Ascending aorta (tissue), 2 donors: Measurements from ENCODE around the gene C2orf66. TPM values are rescaled to one million over a fixed set of nuclear protein-coding genes. Genes with fewer than 3 reads are reported as not detected.

ENCODE experiments used
- DNase-seq, 2 donors: peaks; one replicate each; pipeline ENCODE4 v3.0.0-alpha.2; 2019; ENCODE audit warnings: low spot score in 2 of 2
- H3K27ac ChIP-seq, 2 donors: fragments of 200-600 bp; sonication (generic); one replicate each; pipeline ENCODE4 v1.5.1; 2016 to 2017; ENCODE audit warnings: mild to moderate bottlenecking in 1 of 2
- H3K27me3 ChIP-seq: fragments of 200-600 bp; sonication (generic); one replicate; pipeline ENCODE4 v1.5.1; 2017
- H3K36me3 ChIP-seq, 2 donors: fragments of 200-600 bp; sonication (generic); one replicate each; pipeline ENCODE4 v1.5.1; 2016
- H3K4me1 ChIP-seq, 2 donors: fragments of 200-600 bp; sonication (generic); one replicate each; pipeline ENCODE4 v1.5.1; 2016 to 2017; ENCODE audit warnings: mild to moderate bottlenecking in 1 of 2
- H3K4me3 ChIP-seq, 2 donors: fragments of 200-600 bp; sonication (generic); one replicate each; pipeline ENCODE4 v1.5.1; 2016 to 2017; ENCODE audit warnings: mild to moderate bottlenecking in 1 of 2
- H3K9me3 ChIP-seq, 2 donors: fragments of 200-600 bp; sonication (generic); one replicate each; pipeline ENCODE4 v1.5.1; 2016
- intact Hi-C: fragments of 100-400 bp; cut with DNase I; formaldehyde crosslinking; loops from one replicate; pipeline ENCODE4 v1.15.1; 2023
- total RNA-seq: library from RNA; depleted of rRNA; stranded (reverse); fragments of >200 nt; gene quantifications from one replicate; pipeline ENCODE4 v1.1.0, GENCODE V29; 2016
- TF ChIP-seq, protein P1 (sequence below), 3 experiments: fragments of 200-600 bp in 2 of 3; fragments of 450-650 bp in 1 of 3; sonication (generic) in 2 of 3; IDR thresholded peaks; one replicate each; pipeline ENCODE4 v1.5.1; 2016 to 2019; ENCODE audit warnings: antibody characterized with exemption in 3 of 3, mild to moderate bottlenecking in 1 of 3, moderate library complexity in 1 of 3

Gene C2orf66
- not detected for total RNA-seq

DNA sequence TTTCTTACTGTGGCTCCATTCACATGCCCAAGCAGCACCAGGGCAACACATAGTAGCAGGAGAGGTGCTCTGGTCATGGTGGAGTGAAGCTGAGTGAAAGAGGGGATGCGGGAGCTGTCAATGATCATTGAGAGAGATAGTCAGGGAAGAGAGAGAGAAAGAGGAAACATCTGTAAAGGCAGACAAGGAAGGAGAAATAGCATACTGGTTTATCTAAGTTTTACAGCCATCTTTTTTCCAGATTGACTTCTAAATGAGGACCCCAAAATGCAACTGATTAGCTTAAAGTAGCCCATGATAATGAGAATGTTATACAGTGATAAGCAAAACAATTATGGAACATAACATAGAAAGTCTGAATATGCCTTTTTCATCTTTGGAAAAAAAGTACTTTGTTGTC, at the start of gene C2orf66:
C2orf66 (minus strand) TSS at position 96 of the 400 bp plus-strand sequence; CDS start at position 77, 19 bp downstream.
- H3K36me3 ChIP-seq: no peaks in the 10 kb centered on the region
- TF ChIP-seq, protein P1, sequence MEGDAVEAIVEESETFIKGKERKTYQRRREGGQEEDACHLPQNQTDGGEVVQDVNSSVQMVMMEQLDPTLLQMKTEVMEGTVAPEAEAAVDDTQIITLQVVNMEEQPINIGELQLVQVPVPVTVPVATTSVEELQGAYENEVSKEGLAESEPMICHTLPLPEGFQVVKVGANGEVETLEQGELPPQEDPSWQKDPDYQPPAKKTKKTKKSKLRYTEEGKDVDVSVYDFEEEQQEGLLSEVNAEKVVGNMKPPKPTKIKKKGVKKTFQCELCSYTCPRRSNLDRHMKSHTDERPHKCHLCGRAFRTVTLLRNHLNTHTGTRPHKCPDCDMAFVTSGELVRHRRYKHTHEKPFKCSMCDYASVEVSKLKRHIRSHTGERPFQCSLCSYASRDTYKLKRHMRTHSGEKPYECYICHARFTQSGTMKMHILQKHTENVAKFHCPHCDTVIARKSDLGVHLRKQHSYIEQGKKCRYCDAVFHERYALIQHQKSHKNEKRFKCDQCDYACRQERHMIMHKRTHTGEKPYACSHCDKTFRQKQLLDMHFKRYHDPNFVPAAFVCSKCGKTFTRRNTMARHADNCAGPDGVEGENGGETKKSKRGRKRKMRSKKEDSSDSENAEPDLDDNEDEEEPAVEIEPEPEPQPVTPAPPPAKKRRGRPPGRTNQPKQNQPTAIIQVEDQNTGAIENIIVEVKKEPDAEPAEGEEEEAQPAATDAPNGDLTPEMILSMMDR (IDR thresholded peaks at IDR 0.05): no peak
- intact Hi-C loops: no loop called here

DNA sequence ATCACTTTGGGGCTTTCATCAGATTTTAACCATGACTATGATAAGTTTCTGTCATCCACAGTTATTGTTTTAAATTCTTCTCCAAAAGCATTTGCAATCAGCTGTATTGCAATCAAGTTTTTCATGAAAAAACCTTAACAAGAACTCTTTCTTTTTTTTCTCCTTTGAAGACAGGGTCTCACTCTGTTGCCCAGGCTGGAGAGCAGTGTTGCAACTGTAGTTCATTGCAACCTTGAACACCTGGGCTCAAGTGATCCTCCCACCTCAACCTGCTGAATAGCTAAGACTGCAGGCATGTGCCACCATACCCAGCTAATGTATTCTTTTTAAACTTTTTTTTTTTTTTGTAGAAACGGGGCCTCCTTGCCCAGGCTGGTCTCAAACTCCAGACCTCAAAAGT, 45.5 kb upstream of the C2orf66 start:
- Histone ChIP-seq H3K9me3 (peaks cover 0 to 10% of the 10 kb centered on the region in 2 donors), H3K27me3 (no peaks in the 10 kb centered on the region), H3K27ac (no peak overlapping the region), H3K4me3 (no peak overlapping the region), H3K4me1 (no peaks in the 10 kb centered on the region), H3K36me3 (peaks cover 0 to under 1% of the 10 kb centered on the region in 2 donors)
- intact Hi-C loops: no loop called here
- DNase-seq: no peak
- TF ChIP-seq, protein P1 (IDR thresholded peaks at IDR 0.05): no peak

More for the DNA sequence above, at the start of gene C2orf66:
- no peak within 1 kb of the TSS for H3K4me3 ChIP-seq
- no peak for DNase-seq
- H3K27me3 ChIP-seq: no peaks in the 10 kb centered on the region
- H3K27ac ChIP-seq: no peak within 1 kb of the TSS
- no peaks in the 10 kb centered on the region for H3K9me3 ChIP-seq
- H3K4me1 ChIP-seq: no peaks in the 10 kb centered on the region

DNA sequence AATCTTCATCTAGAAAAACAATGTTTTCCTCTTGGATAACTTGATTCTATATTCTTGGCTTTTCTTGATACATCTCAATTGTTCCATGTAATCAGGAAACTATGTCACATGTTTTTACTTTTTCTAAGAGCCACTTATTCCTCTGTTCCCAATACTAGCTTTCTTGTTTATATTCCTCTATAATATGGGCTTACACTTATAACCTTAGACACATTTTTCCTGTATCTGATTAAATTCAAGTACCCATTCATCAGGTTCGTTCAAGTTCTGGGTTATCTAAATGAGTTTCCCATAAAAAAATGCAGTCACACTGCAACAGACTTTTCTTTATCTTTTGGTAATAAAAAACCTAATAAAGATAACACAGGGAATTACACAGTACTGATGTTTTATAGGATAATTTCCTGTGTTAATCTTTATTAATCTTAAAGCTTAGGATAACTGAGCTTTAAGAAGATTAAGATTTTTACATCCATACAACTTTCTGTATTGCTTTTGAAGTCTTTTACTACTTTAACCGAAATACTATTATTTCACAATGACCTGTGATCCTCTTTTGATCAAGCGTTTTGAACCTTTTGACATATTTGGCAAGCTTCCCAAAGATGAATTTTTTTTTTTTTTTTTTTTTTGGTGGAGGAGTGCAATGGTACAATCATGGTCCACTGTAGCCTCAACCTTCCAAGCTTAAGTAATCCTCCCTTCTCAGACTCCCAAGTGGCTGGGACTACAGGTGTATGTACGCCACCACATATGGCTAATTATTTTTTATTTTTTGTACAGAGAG, 44.3 kb upstream of the C2orf66 start:
- no peak for DNase-seq
- no peaks in the 10 kb centered on the region for H3K36me3 ChIP-seq
- H3K27ac ChIP-seq: no peak overlapping the region
- no peaks in the 10 kb centered on the region for H3K4me1 ChIP-seq
- intact Hi-C loops: no loop called here
- H3K9me3 ChIP-seq: no peaks in the 10 kb centered on the region
- no peaks in the 10 kb centered on the region for H3K27me3 ChIP-seq
- no peak overlapping the region for H3K4me3 ChIP-seq
- TF ChIP-seq, protein P1 (IDR thresholded peaks at IDR 0.05): no peak

- Histone ChIP-seq H3K36me3 (no peaks in the 10 kb centered on the region), H3K9me3 (no peaks in the 10 kb centered on the region), H3K27me3 (no peaks in the 10 kb centered on the region), H3K4me1 (no peaks in the 10 kb centered on the region), H3K27ac (no peak overlapping the region), H3K4me3 (no peak overlapping the region)
- TF ChIP-seq, protein P1 (IDR thresholded peaks at IDR 0.05): no peak
- intact Hi-C loops: no loop called here
- DNase-seq: no peak
These were observed 41.9 kb upstream of the C2orf66 start for GRCh38 chr2:196851088-196851487.

DNA sequence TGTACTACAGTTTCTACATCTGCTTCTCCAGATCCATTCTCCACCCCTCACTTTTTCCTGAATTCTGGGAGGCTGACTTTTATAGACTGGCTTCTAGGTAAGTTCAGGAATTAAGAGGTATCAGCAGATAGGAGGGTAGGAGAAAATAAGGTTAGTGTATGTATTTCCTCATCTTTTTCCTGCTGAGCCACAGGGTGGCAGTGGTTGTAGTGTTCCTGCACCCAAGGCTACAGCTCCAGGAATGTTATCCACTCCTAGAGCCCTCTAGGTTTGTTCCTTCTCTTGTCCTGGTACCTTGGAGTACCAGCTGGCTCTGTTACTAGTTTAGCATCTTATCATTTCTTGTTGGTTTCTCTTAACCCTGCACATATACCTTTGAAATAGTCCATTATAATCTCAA, 40.7 kb upstream of the C2orf66 start:
- Histone ChIP-seq H3K4me1 (no peaks in the 10 kb centered on the region), H3K27me3 (no peaks in the 10 kb centered on the region), H3K4me3 (no peak overlapping the region), H3K36me3 (peaks cover 0 to 3% of the 10 kb centered on the region in 2 donors), H3K9me3 (no peaks in the 10 kb centered on the region), H3K27ac (no peak overlapping the region)
- no peak for DNase-seq
- TF ChIP-seq, protein P1 (IDR thresholded peaks at IDR 0.05): peak in 1 of 3 experiments; percentile 19
- intact Hi-C loops: no loop called here
